OCI-LY7 (cell line): ENCODE data around the gene ARHGAP28.

Source experiments
- EZH2phosphoT487 ChIP-seq: fragments of 200-600 bp; sonication (generic); IDR thresholded peaks from 2 replicates; pipeline ENCODE4 v1.6.1; 2018; ENCODE audit warnings: low read depth, borderline replicate concordance, mild to moderate bottlenecking, mixed run types, antibody characterized with exemption, low read length, moderate library complexity, mixed read lengths
- TF ChIP-seq, protein P1 (sequence below): fragments of 200-600 bp; sonication (generic); conservative IDR thresholded peaks from 2 replicates; pipeline ENCODE4 v1.5.1; 2014; ENCODE audit warnings: mild to moderate bottlenecking, antibody characterized with exemption, low read length, moderate library complexity, mixed read lengths

DNA sequence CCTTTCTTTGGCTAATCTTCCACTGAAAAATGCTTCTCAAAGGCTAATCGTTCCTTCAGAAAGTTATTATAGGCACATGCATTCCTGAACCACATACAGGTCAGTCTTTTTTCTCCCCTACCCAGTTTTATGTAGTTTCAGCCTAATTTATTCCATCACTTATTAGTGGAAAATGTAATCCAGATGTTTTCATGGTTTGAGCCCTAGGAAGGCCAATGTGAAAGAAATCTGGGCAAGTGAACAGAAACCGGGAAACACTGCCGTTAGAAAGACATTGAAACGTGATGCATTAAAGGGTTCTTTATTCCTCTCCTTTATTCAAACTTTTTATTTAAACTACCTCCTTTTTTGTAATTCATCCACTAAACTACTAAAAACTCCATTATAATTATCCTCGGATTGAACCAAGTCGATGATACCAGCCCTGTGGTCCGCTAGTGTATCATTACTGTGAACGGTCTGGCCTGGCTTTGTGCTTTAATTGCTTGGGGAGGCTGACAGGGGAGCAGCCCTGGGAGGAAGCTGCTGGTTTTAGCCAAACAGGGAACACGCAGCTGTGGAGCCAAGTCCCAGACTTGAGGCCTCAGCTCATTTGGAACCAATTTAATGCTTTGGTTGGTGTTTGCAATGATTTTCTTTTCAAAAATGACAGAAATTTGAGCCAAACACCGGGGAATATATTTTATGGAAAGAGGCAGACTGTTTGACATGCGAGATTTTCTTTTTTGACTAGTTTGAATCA is 149.2 kb downstream of the ARHGAP28 start:
- TF ChIP-seq, protein P1, sequence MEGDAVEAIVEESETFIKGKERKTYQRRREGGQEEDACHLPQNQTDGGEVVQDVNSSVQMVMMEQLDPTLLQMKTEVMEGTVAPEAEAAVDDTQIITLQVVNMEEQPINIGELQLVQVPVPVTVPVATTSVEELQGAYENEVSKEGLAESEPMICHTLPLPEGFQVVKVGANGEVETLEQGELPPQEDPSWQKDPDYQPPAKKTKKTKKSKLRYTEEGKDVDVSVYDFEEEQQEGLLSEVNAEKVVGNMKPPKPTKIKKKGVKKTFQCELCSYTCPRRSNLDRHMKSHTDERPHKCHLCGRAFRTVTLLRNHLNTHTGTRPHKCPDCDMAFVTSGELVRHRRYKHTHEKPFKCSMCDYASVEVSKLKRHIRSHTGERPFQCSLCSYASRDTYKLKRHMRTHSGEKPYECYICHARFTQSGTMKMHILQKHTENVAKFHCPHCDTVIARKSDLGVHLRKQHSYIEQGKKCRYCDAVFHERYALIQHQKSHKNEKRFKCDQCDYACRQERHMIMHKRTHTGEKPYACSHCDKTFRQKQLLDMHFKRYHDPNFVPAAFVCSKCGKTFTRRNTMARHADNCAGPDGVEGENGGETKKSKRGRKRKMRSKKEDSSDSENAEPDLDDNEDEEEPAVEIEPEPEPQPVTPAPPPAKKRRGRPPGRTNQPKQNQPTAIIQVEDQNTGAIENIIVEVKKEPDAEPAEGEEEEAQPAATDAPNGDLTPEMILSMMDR: no peak
- TF ChIP-seq EZH2phosphoT487: no peak
